ENCODE measurements around the gene CRYGA. TPM values are rescaled to one million over a fixed set of nuclear protein-coding genes. Genes with fewer than 3 reads are reported as not detected.
"Not testable (repeated sequence)": the region's sequence is repeated elsewhere in the genome, so short reads cannot be mapped to it uniquely, and the experiment has no call there.

Gene CRYGA
- total RNA-seq, 1 donor from 2014 or later: not detected

- no peak overlapping the region for H3K4me3 Mint-ChIP-seq
- H3K36me3 Mint-ChIP-seq (ENCODE audit: low read depth): no peaks in the 10 kb centered on the region
- peaks cover 4% of the 10 kb centered on the region for H3K9me3 Mint-ChIP-seq
- no peak for TF ChIP-seq CTCF (conservative IDR thresholded peaks at IDR 0.05)
- DNase-seq (ENCODE audit: low read depth, low spot score): no peak
- no peaks in the 10 kb centered on the region for H3K27me3 Mint-ChIP-seq (ENCODE audit: low read depth)
- peaks cover 8% of the 10 kb centered on the region for H3K4me1 Mint-ChIP-seq
- no peak overlapping the region for H3K27ac Mint-ChIP-seq (ENCODE audit: unreplicated experiment)
Observed at GRCh38 chr2:208128136-208128535, 35.3 kb downstream of the CRYGA start.

GRCh38 chr2:208127090-208127489, 36.3 kb downstream of the CRYGA start:
- Mint-ChIP-seq H3K27ac (ENCODE audit: unreplicated experiment) (no peak overlapping the region), H3K4me3 (no peak overlapping the region), H3K36me3 (ENCODE audit: low read depth) (no peaks in the 10 kb centered on the region), H3K27me3 (ENCODE audit: low read depth) (no peaks in the 10 kb centered on the region), H3K9me3 (peaks cover 4% of the 10 kb centered on the region), H3K4me1 (peaks cover 5% of the 10 kb centered on the region)
- no peak for DNase-seq (ENCODE audit: low read depth, low spot score)
- TF ChIP-seq CTCF (conservative IDR thresholded peaks at IDR 0.05): no peak

- H3K27me3 Mint-ChIP-seq (ENCODE audit: low read depth): no peaks in the 10 kb centered on the region
- H3K36me3 Mint-ChIP-seq (ENCODE audit: low read depth): no peaks in the 10 kb centered on the region
- peaks cover 5% of the 10 kb centered on the region for H3K4me1 Mint-ChIP-seq
- no peak for DNase-seq (ENCODE audit: low read depth, low spot score)
- H3K9me3 Mint-ChIP-seq: peaks cover 4% of the 10 kb centered on the region
- H3K4me3 Mint-ChIP-seq: no peak overlapping the region
- H3K27ac Mint-ChIP-seq (ENCODE audit: unreplicated experiment): no peak overlapping the region
- TF ChIP-seq CTCF (conservative IDR thresholded peaks at IDR 0.05): no peak
Observed at GRCh38 chr2:208125251-208125650, 38.1 kb downstream of the CRYGA start.

GRCh38 chr2:208124013-208124715, 39.2 kb downstream of the CRYGA start, which contains the start of gene CRYGD:
TSS of gene CRYGD (minus strand) at chr2:208124524. CDS start at chr2:208124473, 51 bp downstream.
- H3K27ac Mint-ChIP-seq (ENCODE audit: unreplicated experiment); H3K36me3 Mint-ChIP-seq (ENCODE audit: low read depth); H3K9me3 Mint-ChIP-seq; H3K27me3 Mint-ChIP-seq (ENCODE audit: low read depth); H3K4me3 Mint-ChIP-seq; H3K4me1 Mint-ChIP-seq; DNase-seq (ENCODE audit: low read depth, low spot score): not testable (repeated sequence)

- DNase-seq (ENCODE audit: low read depth, low spot score): no peak
- no peaks in the 10 kb centered on the region for H3K36me3 Mint-ChIP-seq (ENCODE audit: low read depth)
- H3K4me3 Mint-ChIP-seq: no peak overlapping the region
- peaks cover 9% of the 10 kb centered on the region for H3K4me1 Mint-ChIP-seq
- no peaks in the 10 kb centered on the region for H3K27me3 Mint-ChIP-seq (ENCODE audit: low read depth)
- H3K9me3 Mint-ChIP-seq: peaks cover 6% of the 10 kb centered on the region
- no peak for TF ChIP-seq CTCF (conservative IDR thresholded peaks at IDR 0.05)
- no peak overlapping the region for H3K27ac Mint-ChIP-seq (ENCODE audit: unreplicated experiment)
Observed at GRCh38 chr2:208122248-208122647, 41.1 kb downstream of the CRYGA start.

- TF ChIP-seq CTCF (conservative IDR thresholded peaks at IDR 0.05): no peak
- Mint-ChIP-seq H3K27ac (ENCODE audit: unreplicated experiment) (peak overlapping the region; percentile 54), H3K4me1 (peaks cover 9% of the 10 kb centered on the region), H3K36me3 (ENCODE audit: low read depth) (no peaks in the 10 kb centered on the region), H3K4me3 (no peak overlapping the region), H3K9me3 (peaks cover 8% of the 10 kb centered on the region), H3K27me3 (ENCODE audit: low read depth) (no peaks in the 10 kb centered on the region)
- DNase-seq (ENCODE audit: low read depth, low spot score): no peak
Observed at GRCh38 chr2:208118918-208119317, 44.5 kb downstream of the CRYGA start.

GRCh38 chr2:208117390-208117789, 46.0 kb downstream of the CRYGA start:
- not testable (repeated sequence) for H3K4me3 Mint-ChIP-seq

More at GRCh38 chr2:208117390-208117789, 46.0 kb downstream of the CRYGA start:
- Mint-ChIP-seq H3K4me1 (peaks cover 20% of the 10 kb centered on the region), H3K27me3 (ENCODE audit: low read depth) (peaks cover 12% of the 10 kb centered on the region)
- not testable (repeated sequence) for DNase-seq (ENCODE audit: low read depth, low spot score); H3K36me3 Mint-ChIP-seq (ENCODE audit: low read depth); H3K9me3 Mint-ChIP-seq; H3K27ac Mint-ChIP-seq (ENCODE audit: unreplicated experiment)
